GM18909 (cell line): Measurements from ENCODE around the gene LIPC.
"Not testable (repeated sequence)": the region's sequence is repeated elsewhere in the genome, so short reads cannot be mapped to it uniquely, and the experiment has no call there.

ENCODE experiments used
- ATAC-seq: cut with Tn5 transposase; IDR thresholded peaks from one replicate; pipeline ENCODE4 v1.9.1; 2021; ENCODE audit warnings: mild to moderate bottlenecking; ENCODE audit not compliant: unreplicated experiment, poor library complexity

Gene LIPC

GRCh38 chr15:58595516-58596263, 163.9 kb downstream of the LIPC start:
- ATAC-seq = no peak

- no peak for ATAC-seq
Measured at GRCh38 chr15:58597943-58598828, 166.4 kb downstream of the LIPC start.

GRCh38 chr15:58598829-58599210, 167.0 kb downstream of the LIPC start:
- no peak for ATAC-seq

- ATAC-seq = no peak
Measured at GRCh38 chr15:58602823-58603222, 171.0 kb downstream of the LIPC start.

DNA sequence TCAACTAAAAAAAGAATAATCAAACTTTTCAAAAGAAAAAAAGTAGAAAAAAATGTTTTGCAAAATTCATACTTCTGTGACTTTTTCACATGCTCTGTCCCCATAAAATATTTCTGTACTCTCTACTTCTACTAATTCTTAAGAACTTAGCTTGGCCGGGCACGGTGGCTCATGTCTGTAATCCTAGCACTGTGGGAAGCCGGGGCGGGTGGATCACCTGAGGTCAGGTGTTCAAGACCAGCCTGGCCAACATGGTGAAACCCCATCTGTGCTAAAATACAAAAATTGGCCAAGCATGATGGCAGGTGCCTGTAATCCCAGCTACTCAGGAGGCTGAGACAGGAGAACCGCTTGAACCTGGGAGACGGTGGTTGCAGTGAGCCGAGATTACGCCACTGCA, 172.1 kb downstream of the LIPC start:
- ATAC-seq = not testable (repeated sequence)

DNA sequence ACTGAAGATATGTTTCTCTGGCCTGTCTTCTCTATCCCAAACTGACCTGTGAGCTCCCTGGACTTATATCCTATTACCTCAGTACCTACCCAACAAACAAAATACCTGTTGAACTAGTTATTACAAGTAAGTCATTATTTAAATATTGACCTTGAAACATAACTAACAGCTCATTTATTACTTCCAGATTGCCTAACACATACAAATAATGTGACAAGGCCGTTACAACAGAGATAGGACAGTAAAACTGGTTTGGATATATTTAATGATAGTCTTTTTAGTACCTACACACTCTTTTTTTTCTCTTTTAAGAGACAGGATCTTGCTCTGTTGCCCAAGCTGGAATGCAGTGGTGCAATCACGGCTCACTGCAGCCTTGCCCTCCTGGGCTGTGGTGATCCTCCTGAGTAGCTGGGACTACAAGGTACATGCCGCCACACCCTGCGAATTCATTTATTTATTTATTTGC, 172.7 kb downstream of the LIPC start:
- ATAC-seq = no peak

DNA sequence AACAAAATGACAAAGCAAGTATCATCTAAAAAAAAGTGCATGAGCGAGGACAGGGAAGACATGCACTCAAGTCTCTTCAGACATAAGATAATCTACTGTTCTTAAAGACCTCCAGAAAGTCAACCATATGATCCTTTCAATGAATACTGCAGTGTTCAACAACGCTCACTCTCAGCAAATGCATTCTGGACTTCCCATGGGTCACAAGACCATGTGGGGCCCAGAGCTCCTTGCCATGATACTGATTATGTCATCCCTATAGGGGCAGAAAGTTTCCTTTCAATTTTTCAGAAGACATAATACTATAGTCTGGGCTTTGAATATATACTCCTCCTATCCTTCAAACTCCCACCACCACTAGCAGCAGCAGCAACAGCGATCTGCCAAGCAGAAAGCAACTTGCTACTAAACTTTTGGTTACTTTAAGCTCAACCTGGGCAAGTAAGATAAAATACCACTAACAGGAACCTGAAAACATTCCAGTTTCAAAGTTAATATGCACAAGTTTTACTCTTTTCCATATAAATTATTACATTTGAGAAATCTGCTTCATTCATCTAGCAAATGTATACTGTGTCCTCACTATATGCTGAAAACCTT, 174.2 kb downstream of the LIPC start:
- no peak for ATAC-seq

DNA sequence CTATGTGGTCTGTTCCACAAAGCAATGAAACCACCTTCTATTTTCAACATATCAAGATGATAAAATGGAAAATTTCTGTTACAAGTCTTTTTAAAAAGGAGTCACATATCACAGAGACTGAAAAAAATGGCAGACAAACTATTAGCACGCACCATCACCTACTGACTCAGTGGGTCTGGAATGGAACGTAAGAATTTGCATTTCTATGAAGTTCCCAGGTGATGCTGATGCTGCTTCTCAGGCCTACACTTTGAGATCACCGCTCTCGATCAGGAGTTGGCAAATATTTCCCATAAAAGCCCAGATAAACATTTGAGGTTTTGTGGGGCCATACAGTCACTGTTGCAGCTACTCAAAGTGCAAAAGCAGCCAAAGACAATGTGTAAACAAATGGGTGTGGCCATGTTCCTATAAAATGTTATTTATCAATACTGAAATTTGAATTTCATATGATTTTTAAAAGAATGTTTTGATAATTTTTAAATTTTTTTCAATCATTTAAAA, 174.8 kb downstream of the LIPC start:
- no peak for ATAC-seq

- no peak for ATAC-seq
Measured at GRCh38 chr15:58608129-58608590, 176.4 kb downstream of the LIPC start.

GRCh38 chr15:58608711-58609110, 176.9 kb downstream of the LIPC start:
- ATAC-seq = no peak

GRCh38 chr15:58611731-58612676, 180.2 kb downstream of the LIPC start:
- ATAC-seq = no peak

GRCh38 chr15:58616171-58616570, 184.4 kb downstream of the LIPC start:
- ATAC-seq = no peak
